CD4-positive, alpha-beta T cell (primary cell): Measurements from ENCODE around the gene MYO9B. TPM values are rescaled to one million over a fixed set of nuclear protein-coding genes. Genes with fewer than 3 reads are reported as not detected.

Experiments used
- ATAC-seq: fragments of 200-7000 bp; cut with Tn5 transposase; one replicate; pipeline ENCODE4 v1.10.0; 2022; ENCODE audit warnings: mild to moderate bottlenecking; ENCODE audit not compliant: poor library complexity
- CTCF ChIA-PET: fragments of 350-600 bp; sonication (Branson Sonifier 250); formaldehyde crosslinking; loops from one replicate; lab custom pipeline; 2021; ENCODE audit warnings: antibody characterized with exemption, inconsistent platforms; lab: Charles Lee
- POLR2A ChIA-PET: fragments of 350-600 bp; sonication (Branson Sonifier 250); formaldehyde crosslinking; loops from one replicate; lab custom pipeline; 2021; ENCODE audit warnings: antibody characterized with exemption, inconsistent platforms; lab: Charles Lee
- DNase-seq, 14 experiments: peaks; one replicate each; pipeline ENCODE4 v3.0.0-alpha.2; 2013 to 2020; ENCODE audit warnings: mixed read lengths in 2 of 14
- H3K27ac ChIP-seq, 2 donors: one replicate each; pipeline versions ENCODE4 v1.5.1 to v1.7.0; 2013; ENCODE audit warnings: low read length in 2 of 2, low read depth in 1 of 2, mild to moderate bottlenecking in 1 of 2
- H3K27me3 ChIP-seq, 2 experiments: 1 replicate in 1 of 2; 2 replicates in 1 of 2; pipeline versions ENCODE4 v1.6.1 to v1.7.0; 2013; ENCODE audit warnings: low read length in 2 of 2, control low read depth in 1 of 2, mild to moderate bottlenecking in 1 of 2, moderate library complexity in 1 of 2; ENCODE audit not compliant: insufficient read depth in 2 of 2, control insufficient read depth in 1 of 2
- H3K36me3 ChIP-seq: one replicate; pipeline ENCODE4 v1.6.1; 2013; ENCODE audit warnings: low read length, control low read depth; ENCODE audit not compliant: insufficient read depth
- H3K4me1 ChIP-seq: one replicate; pipeline ENCODE4 v1.6.1; 2013; ENCODE audit warnings: low read length, control low read depth; ENCODE audit not compliant: insufficient read depth
- H3K4me3 ChIP-seq: one replicate; pipeline ENCODE4 v1.5.1; 2013; ENCODE audit warnings: mild to moderate bottlenecking, low read length, moderate library complexity
- H3K9me3 ChIP-seq, 2 experiments: 1 replicate in 1 of 2; 2 replicates in 1 of 2; pipeline versions ENCODE4 v1.6.1 to v1.7.0; 2013; ENCODE audit warnings: low read length in 2 of 2, mild to moderate bottlenecking in 2 of 2, control low read depth in 1 of 2, moderate library complexity in 1 of 2; ENCODE audit not compliant: control insufficient read depth in 1 of 2, insufficient read depth in 1 of 2
- H3K27ac Mint-ChIP-seq: one replicate; pipeline ENCODE4 v1.8.0; 2020; ENCODE audit warnings: mixed read lengths
- H3K27me3 Mint-ChIP-seq: one replicate; pipeline ENCODE4 v1.8.0; 2021; ENCODE audit warnings: mixed read lengths
- H3K36me3 Mint-ChIP-seq: one replicate; pipeline ENCODE4 v1.8.0; 2021; ENCODE audit warnings: low read depth, mixed read lengths
- H3K4me1 Mint-ChIP-seq: one replicate; pipeline ENCODE4 v1.8.0; 2021; ENCODE audit warnings: low read depth, mixed read lengths
- H3K4me3 Mint-ChIP-seq: one replicate; pipeline ENCODE4 v1.8.0; 2020; ENCODE audit warnings: mild to moderate bottlenecking, mixed read lengths
- H3K9me3 Mint-ChIP-seq: one replicate; pipeline ENCODE4 v1.8.0; 2020; ENCODE audit warnings: mixed read lengths
- CTCF ChIP-seq: fragments of 200-600 bp; IDR thresholded peaks from one replicate; pipeline ENCODE4 v1.8.0; 2022; ENCODE audit warnings: antibody characterized with exemption, mild to moderate bottlenecking
- intact Hi-C, 2 experiments: fragments of 100-400 bp; cut with DNase I in 1 of 2; cut with micrococcal nuclease in 1 of 2; formaldehyde crosslinking; loops; one replicate each; pipeline versions ENCODE4 v1.15.1 to v1.9.0; 2023 to 2025; cut with DNase I, micrococcal nuclease
- total RNA-seq, 174 experiments: library from RNA in 2 of 174; stranded (reverse) in 2 of 174; gene quantifications; one replicate each; pipeline ENCODE4 v1.2.3 and lab custom pipeline; 2021 to 2026

MYO9B gene
- total RNA-seq, 2 experiments from 2014 or later = 176 to 184 TPM

DNA sequence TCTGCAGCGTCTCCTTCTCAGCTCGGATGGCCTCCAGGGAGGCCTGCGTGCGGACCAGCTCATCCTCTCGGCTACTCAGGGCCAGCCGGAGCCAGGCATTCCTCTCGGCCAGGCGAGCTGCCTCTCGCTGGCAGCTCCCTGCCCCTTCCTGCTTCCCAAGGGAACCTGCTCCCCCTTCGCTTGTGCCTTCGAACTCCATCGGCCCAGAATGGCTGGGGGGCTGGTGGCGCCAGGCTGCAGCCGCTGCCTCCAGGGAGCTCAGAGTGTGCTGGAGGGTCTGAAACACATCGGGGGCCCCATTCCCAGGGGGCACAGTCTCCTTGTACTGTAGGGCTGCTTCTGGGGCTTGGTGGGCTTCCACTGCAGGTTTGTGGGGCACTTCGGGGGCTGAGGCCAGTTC, 187.0 kb downstream of the MYO9B start:
- no peaks in the 10 kb centered on the region for H3K9me3 ChIP-seq
- no peak overlapping the region for H3K27ac ChIP-seq
- no peak overlapping the region for H3K4me3 ChIP-seq
- no peaks in the 10 kb centered on the region for H3K27me3 ChIP-seq
- H3K4me1 ChIP-seq = peaks cover 31% of the 10 kb centered on the region
- Mint-ChIP-seq H3K27me3 (no peaks in the 10 kb centered on the region), H3K36me3 (peaks cover 6% of the 10 kb centered on the region), H3K4me1 (peaks cover 14% of the 10 kb centered on the region), H3K27ac (no peak overlapping the region), H3K4me3 (no peak overlapping the region), H3K9me3 (no peaks in the 10 kb centered on the region)
- no peak for DNase-seq
- no peak for ATAC-seq
- H3K36me3 ChIP-seq = no peaks in the 10 kb centered on the region
- no peak for TF ChIP-seq CTCF
- CTCF ChIA-PET = interaction anchor here (0.7 kb wide), 1 partner anchor 11 kb away, joined by 3 read pairs; no protein-coding TSS in a partner anchor
- intact Hi-C loops = loop anchor here in 1 of 2 experiments (5.0 to 10.0 kb wide), 2 partner anchors 122 to 205 kb away; no protein-coding TSS in a partner anchor
- POLR2A ChIA-PET = no interaction called here

Other genes starting within 250 kb of the MYO9B start
- gene SIN3B, start 246.4 kb upstream of the MYO9B start, total RNA-seq = 10 to 100 TPM; 52.4 to 53.7 TPM
- not detected for gene F2RL3, start 186.8 kb upstream of the MYO9B start, total RNA-seq
- under 1 TPM; 0.05 to 0.34 TPM for gene CPAMD8, start 49.0 kb upstream of the MYO9B start, total RNA-seq
- 10 to 100 TPM; 20.6 to 20.7 TPM for gene HAUS8, start 325 bp upstream of the MYO9B start, total RNA-seq
- gene USE1, start 139.6 kb downstream of the MYO9B start, total RNA-seq = 10 to 100 TPM; 23.1 to 24.3 TPM
- 10 to 100 TPM; 20.5 to 22.2 TPM for gene OCEL1, start 150.4 kb downstream of the MYO9B start, total RNA-seq
- gene NR2F6, start 170.1 kb downstream of the MYO9B start, total RNA-seq = 1 to 10 TPM in 1 of 2 experiments, under 1 TPM in 1; 0.74 to 1.1 TPM
- not detected for gene USHBP1, start 189.0 kb downstream of the MYO9B start, total RNA-seq
- 10 to 100 TPM; 56.2 to 63.5 TPM for gene BABAM1, start 191.7 kb downstream of the MYO9B start, total RNA-seq
- 1 to 10 TPM in 1 of 2 experiments, under 1 TPM in 1; 0.85 to 1.9 TPM for gene ANKLE1, start 206.1 kb downstream of the MYO9B start, total RNA-seq
- gene ABHD8, start 227.6 kb downstream of the MYO9B start, total RNA-seq = 1 to 10 TPM; 4.4 to 4.6 TPM
- gene MRPL34, start 230.1 kb downstream of the MYO9B start, total RNA-seq = 10 to 100 TPM; 28.4 to 28.7 TPM
- 10 to 100 TPM; 41.4 to 43.4 TPM for gene DDA1, start 233.8 kb downstream of the MYO9B start, total RNA-seq